NOMO-1 (cell line): Measurements from ENCODE around the gene RAD51D.
"Not testable (repeated sequence)": the region's sequence is repeated elsewhere in the genome, so short reads cannot be mapped to it uniquely, and the experiment has no call there.

Experiments used
- DNase-seq, 2 experiments: peaks; one replicate each; lab custom pipeline; 2025; ENCODE audit not compliant: unreplicated experiment in 2 of 2; lab: John Stamatoyannopoulos, UW

Gene RAD51D

DNA sequence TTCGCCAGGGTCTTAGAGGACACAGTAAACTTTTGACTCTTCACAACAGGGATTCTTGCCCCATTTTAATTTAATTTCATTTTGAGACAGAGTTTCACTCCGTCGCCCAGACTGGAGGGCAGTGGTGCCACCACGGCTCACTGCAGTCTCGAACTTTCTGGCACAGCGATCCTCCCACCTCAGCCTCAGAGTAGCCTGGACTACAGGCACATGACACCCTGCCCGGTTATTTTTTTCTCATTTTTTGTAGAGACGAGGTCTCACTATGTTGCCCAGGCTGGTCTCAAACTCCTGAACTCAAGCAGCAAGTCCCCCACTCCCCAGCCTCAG is 22.8 kb upstream of the RAD51D start:
- no peak for DNase-seq

DNA sequence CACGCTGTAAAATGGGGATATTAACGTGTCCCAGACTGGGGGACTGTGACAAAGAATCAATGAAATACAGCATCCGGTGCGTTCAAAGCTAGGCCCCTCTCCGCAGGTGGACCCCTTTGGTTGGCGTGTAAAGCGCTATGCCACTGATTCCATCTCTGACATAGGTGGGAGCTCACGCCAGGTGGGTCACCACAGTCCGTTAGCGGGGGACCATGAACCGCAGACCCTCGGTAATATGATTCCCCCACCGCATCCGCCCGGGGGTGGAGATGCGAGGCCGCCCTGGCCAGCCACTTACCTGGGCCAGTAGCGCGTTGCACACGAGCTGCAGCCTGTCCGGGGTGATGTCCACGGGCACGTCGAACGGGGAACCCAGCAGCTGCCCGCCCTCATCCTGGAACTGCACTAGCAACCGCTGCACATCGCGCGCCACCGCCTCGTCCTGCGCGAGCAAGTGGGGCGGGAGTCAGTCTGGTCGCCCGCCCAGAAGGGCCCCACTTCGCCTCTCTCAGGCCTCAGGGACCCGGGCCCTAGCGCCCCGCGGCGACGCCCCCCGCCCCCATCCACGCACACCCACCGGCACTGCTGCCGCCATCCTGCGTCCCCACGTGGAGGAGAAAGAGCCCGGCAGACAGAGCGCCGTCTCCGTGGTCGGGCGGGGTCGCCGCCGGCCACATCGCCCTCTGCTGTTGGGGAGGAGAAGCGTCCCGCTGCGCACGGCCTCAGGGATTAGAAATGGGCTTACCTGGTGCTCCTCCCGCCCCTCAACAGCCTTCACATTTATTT is 22.2 kb upstream of the RAD51D start, which contains the start of gene NLE1:
Gene NLE1 (minus strand): TSS at position 623 of the 786 bp plus-strand sequence. CDS start 28 bp downstream, at position 595.
- DNase-seq = peak; percentile 66 to 81

DNA sequence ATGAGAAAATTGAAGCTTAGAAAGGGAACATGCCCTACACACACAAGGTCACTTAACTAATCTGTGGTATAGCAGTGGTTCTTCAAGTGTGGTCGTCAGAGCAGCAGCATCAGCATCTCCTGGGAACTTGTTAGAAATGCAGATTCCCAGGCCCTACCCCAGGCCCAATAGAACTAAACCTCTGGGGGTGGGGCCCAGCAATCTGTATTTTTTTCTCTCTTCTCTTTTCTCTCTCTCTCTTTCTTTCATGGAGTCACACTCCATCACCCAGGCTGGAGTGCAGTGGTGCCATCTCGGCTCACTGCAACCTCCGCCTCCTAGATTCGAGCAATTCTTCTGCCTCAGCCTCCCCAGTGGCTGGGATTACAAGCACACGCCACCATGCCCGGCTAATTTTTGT is 18.6 kb upstream of the RAD51D start:
- no peak for DNase-seq

DNA sequence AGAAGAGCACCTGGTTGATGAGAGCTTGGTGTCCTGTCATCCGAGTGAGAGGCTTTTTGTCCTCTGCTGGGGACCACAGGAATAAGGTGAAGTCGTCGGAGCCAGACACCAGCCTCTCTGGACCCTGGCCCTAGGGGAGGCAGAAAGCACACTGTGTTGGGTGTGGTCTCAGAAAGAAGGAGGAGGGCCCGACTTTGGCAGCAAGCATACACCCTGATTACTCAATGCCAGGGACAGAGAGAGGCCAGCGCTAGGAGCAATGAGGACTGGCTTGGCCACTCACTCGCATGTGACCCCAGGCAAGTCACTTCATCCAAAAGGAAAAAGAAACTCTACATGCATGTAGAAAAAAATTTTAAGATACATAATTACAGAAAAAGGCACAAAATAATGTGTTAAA is 15.7 kb upstream of the RAD51D start:
- no peak for DNase-seq

DNA sequence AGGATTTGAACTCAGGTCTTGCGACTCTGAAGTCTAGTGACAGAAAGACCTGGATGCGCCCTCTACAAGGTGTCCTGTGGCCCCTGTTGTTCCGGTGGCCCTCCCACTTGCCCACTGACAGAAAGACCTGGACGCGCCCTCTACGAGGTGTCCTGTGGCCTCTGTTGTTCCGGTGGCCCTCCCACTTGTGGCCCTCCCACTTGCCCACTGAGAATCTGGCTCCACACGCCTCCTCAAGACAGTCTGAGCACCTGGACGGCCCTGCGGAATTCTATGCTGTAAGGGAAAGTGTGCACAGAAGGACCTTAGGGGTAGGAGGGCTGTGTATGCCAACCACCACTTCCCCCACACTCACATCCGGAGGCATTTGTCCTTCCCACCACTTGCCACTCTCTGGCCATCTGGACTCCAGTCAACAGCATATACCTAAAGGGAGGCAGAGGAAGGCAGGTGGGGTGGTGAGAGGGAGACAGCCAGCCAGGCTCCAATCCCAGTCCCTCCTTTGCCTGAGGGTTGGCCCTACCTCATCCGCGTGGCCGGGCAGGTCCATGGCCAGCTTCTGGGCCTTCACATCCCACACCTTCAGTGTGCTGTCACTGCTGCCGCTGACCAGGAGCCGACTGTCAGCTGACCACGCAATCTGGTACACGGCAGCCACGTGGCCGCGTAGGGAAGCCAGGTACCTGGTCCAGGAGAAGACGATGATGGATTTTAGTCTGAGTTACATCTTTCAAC is 13.3 kb upstream of the RAD51D start:
- no peak for DNase-seq

DNA sequence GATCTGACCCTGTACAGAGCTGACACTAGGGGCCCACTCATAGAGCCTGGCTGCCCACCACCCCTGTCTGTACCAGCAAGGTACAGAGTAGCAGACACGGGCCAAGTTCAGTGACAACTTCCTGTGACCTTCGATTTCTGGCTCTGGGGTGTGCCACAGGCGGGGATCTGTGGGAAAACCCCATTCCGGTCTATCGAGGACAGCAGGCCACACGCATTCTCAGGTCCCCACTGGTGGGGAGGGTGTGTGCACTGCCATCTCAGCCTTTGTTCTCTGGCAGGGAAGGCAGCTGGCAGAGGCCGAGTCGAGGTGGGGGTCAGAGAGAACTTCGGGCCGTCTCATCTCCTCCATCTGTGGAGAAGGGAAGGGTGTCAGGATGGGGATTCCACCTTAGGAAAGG is 12.4 kb upstream of the RAD51D start:
- DNase-seq = no peak

DNA sequence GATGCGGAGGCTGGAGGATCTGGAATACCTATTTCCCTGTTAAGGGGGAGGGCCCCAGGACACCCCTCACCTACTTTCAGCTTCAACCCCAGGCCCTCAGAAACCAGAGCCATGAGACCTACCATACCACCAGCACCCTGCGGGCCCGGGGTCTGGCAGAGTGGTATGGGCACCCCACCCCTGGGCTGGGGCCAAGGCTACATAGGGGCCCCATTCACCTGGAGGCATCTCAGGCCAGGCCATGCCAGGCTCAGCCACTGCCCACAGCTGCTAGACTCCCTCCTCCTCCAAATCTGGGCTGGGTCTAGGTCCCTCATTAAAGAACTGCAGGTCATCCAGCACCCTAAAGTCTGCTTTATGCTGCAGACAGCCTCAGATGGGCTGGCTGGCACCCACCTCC is 10.7 kb upstream of the RAD51D start:
- no peak for DNase-seq

DNA sequence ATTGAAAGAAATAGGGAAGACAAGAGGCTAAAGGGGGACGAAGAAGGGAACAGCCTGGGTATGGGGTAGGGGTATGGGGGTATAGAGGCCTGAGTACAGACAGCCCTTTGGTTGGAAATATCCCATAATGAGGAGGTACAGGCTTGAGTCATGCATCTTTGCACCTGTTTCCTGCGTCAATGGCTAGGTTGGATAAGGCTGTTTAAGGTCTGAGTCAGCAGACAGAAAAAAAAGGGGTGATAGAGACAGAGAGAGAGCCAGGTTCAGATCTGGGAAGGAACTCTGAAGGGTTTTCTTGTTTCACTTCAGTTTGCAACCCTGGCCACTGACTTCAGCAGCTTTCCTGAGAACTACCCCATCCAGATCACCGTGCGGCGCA is 10.3 kb upstream of the RAD51D start:
- DNase-seq = no peak

DNA sequence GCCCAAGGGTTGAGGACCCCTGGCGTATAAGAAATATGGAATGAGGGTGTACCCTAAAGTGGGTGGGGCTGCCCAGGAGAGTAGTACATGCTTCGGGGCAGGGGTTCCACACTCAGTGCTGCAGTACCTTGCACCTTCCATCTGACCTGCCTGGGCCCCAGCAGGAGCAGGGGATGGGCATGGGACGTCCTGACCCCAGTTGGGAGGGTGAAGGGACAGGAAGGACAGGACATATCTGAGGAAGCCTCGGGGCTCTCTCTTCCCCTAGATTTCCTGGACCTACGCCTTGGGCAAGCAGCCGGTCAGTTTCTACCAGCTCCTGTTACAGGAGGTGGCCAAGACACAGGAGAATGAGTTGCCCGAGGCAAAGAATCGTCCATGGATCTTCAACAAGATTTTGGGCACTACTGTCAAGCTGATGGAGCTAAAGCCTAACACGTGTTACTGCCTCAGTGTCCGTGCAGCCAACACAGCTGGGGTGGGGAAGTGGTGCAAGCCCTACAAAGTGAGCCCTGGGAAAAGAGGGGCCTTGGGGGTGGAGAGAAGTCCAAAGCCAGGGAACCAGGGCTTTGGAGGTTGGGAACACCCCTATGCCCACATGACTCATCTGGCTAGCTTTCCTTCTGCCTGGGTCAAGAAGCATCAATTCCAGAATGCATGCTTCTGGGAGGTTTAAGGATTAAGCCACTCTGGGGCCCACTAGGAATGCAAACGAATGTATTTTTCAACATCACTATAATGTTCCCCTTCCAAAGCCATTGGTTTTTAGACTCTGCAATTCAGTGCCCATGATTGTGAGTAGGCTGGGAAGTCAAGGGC is 9.7 kb upstream of the RAD51D start:
- no peak for DNase-seq

DNA sequence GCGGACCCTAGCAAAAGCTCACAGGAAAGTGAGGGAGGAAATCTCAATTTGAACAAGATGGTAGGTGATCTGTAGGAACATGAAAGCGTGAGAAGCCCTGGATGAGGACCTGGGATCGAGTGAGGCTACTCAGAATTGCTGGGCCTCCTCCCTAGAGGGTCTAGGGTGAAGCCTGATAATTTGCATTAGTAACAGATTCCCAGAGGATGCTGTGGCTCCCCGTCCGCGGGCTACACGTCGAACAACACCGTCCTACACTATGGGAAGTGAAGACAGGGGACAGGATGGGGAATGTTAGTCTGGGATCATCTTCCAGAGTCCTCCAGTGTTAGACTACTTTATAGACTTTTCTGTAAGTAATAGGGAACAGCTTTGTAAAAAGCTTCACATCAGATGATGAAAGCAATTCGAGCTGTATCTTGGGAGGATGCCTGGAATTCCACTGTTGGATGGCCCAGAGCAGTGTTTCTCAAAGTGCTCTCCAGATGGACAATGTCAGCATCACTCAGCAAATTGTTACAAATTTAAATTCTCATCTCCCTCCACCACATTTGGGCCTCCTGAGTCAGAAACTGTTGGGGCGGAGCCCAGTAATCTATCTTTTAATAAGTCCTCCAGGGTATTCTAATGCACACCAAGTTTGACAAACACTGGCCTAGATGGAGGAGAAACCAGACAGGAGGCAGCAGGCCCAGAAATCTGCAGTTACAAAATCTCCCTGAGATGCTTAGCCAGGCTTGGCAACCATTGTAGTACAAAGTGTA is 8.3 kb upstream of the RAD51D start:
- DNase-seq = no peak

DNA sequence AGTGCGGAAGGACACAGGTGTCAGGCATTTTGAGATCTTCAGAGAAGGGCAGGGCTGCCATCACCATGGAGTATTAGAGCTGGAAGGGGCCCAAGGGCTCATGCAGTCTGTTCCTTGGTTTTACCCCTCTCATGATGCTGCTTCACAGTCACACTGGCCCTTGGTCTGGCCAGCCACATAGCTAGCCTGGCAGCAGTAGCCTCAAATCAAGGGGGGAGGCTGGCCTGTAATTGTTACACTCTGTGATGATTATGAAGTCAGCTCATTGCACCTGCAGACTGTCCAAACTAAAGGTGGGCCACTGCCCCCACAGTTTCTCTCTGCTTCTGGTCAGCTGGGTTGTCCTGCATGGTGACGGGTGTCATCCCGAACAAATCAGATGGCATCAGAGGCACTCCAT is 1.7 kb upstream of the RAD51D start, which contains the start of gene FNDC8:
Gene FNDC8 (plus strand): TSS at position 301 of the 400 bp plus-strand sequence. CDS start 79 bp downstream, at position 380.
- DNase-seq = no peak

DNA sequence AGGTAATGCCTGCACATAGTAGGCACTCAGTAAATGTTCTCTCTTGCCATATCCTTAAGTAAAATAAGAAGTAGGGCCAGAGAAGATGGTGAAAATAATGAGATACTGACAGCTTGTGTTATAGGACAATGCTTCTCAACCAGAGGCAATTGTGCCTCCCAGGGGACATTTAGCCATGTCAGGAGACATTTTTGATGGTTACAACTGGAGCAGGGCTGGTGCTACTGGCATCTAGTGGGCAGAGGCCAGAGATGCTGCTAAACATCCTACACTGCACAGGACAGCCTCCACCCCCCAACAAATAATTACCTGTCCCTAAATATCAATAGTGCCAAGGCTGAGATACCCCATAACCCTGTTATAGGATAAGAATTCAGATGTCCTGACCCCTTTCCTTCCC is 1.7 kb downstream of the RAD51D start:
- DNase-seq = no peak

DNA sequence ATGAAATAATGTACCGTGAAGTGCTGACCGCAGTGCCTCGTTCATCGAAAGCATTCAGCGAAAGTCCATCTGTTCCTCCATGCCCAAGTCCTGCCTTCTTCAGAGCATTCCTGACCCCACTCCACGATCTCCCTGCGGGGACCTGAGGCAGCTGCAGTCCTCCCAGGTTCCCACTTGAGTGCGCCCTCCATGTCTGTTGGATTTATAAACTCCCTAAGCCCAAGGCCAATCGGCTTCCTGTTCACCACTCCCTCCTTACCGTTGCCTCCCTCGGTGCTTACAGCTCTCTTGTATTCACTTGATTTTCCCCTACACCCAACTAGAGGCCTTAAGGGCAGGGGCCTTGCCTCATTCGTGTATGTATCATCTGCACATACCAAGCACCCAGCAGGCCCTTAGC is 2.8 kb downstream of the RAD51D start:
- no peak for DNase-seq

DNA sequence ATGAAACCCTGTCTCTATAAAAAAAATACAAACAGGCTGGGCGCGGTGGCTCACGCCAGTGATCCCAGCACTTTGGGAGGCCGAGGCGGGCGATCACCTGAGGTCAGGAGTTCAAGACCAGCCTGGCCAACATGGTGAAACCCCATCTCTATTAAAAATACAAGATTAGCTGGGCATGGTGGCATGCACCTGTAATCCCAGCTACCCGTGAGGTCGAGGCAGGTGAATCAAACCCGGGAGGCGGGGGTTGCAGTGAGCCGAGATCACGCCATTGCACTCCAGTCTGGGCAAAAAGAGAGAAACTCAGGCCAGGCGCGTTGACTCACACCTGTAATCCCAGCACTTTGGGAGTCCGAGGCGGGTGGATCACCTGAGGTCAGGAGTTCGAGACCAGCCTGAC is 8.9 kb downstream of the RAD51D start:
- not testable (repeated sequence) for DNase-seq

DNA sequence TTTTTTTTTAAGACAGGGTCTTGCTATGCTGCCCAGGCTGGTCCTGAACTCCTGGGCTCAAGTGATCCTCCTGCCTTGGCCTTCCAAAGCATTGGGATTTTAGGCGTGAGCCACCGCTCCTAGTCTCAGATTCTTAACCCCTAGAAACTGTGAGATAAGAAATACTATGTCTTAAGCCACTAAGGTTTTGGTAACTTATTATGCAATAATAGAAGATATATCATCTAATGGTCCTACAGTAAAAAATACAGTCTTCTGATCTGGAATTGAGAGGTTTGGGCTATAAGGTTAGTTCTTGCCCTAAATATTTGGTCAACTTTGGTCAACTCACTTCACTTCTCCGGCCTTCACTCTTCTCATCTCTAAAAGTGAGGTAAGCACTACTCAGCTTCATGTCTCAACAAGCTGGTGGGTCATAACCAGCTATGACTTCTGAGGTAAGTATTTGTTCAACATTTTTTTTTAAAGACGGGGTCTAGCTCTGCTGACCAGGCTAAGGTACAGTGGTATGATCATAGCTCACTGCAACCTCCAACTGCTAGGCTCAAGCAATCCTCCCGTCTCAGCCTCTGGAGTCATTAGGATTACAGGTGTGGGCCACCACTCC is 14.7 kb downstream of the RAD51D start:
- no peak for DNase-seq

DNA sequence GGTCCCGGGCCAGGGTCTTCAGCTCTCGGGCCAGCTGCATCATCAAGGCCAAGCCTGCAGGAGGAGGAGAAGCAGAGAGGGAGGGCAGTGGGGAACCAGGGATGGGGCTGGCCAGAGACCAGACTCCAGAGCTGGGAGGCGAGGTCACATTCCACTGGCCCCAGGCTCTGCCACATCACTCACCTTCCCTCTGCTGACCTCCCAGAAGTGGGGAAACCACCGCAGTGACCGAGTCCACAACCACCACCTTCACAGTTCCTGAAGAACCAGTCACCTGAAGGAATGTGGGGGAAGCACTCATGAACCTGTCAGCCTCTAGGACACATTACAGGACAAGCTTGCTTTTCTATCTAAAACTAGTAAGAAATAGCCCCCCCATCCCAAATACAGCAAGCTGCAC is 16.4 kb downstream of the RAD51D start:
- DNase-seq = no peak

DNA sequence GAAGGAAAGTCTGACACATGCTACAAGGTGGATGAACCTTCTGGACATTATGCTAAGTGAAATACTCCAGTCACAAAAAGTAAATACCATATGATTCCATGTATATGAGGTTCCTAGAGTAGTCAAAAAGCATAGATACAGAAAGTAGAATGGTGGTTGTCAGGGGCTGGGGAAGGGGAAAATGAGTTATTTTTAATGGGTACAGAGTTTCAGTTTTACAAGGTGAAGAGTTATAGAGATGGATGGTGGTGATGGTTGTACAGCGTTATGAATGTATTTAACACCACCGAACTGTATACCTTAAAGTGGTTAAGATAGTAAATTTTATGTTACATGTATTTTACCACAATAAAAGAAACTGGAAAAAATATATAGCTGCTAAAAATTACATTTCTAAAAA is 17.9 kb downstream of the RAD51D start:
- DNase-seq = no peak

DNA sequence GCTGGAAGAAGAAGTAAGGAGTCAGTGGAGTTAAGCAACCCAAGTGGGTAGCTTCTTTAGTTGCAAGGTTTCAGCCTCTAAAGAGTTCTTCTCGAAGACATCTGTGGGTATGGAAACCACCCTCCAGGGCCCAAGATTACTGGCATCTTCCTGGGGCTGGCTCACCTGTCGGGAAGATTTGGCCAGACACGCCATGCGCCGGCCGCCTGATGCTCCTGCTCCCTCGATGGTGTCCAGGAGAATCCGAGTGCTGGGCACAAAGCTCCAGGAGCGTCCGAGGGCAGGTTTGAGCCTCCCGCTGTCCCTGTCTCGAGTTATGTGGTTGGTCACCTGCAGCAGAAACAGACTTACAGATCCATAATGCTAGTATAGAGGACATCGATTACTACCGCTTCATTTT is 18.6 kb downstream of the RAD51D start:
- no peak for DNase-seq

DNA sequence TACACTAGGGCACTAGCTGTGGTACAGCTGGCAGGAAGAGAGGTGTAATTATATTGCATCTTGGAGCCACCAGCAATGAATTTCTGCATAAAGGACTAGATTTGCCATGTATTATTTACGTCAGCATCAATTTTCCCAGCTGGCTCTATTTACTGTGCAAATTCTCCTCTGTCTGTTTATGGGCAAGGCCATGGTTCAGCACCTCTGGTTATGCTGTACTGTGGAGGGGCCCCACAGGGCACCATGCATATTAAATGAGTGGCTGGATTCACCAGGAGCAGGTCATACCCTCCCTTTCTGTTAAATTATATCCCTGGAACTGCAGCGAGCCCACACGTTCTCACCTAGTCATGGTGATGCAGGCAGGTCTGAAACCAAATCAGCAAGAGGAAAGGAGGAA is 19.8 kb downstream of the RAD51D start:
- DNase-seq = no peak

DNA sequence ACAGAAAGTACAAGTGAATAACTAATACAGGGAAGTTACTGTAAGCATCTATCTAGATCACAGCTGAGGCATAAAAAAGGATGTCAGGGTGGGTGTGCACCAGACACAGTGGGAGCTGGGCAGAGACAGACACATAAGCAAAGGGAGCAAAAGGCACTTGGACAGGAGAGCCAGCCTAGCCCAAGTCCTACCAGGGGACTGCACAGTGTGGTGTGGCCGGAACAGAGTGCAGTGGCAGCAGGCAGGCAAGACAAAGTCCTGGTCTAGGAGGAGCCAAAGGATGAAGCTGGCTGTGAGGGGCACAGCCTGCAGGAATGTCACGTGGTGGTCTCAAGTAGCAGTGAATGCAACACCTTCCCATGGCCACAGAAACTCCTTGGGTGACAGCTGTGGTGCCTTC is 21.9 kb downstream of the RAD51D start:
- DNase-seq = no peak
